Right atrium auricular region (tissue), 2 donors: ENCODE results near the gene TIMM44. TPM values are rescaled to one million over a fixed set of nuclear protein-coding genes. Genes with fewer than 3 reads are reported as not detected.

Experiments used
- DNase-seq: peaks from one replicate; pipeline ENCODE4 v3.0.0-alpha.2; 2019; ENCODE audit warnings: low spot score
- H3K27ac ChIP-seq, 2 donors: fragments of 200-600 bp; sonication (generic); 1 replicate in 1 of 2; 2 replicates in 1 of 2; pipeline ENCODE4 v1.5.1; 2016 to 2019
- H3K27me3 ChIP-seq, 2 donors: fragments of 200-600 bp; sonication (generic); one replicate each; pipeline versions ENCODE4 v1.5.1 to v1.6.0; 2017 to 2019
- H3K36me3 ChIP-seq: fragments of 200-600 bp; sonication (generic); one replicate; pipeline ENCODE4 v1.5.1; 2016
- H3K4me1 ChIP-seq, 2 donors: fragments of 200-600 bp; sonication (generic); one replicate each; pipeline versions ENCODE4 v1.5.1 to v1.6.0; 2017 to 2019
- H3K4me3 ChIP-seq, 2 donors: fragments of 200-600 bp; sonication (generic); 1 replicate in 1 of 2; 2 replicates in 1 of 2; pipeline ENCODE4 v1.5.1; 2017 to 2019; ENCODE audit warnings: mild to moderate bottlenecking in 1 of 2, moderate library complexity in 1 of 2
- H3K9me3 ChIP-seq, 2 donors: fragments of 200-600 bp; sonication (generic); one replicate each; pipeline ENCODE4 v1.5.1; 2019
- CTCF ChIP-seq, 2 donors: fragments of 200-600 bp; sonication (generic); IDR thresholded peaks; one replicate each; pipeline ENCODE4 v1.5.1; 2019; ENCODE audit warnings: antibody characterized with exemption in 2 of 2
- total RNA-seq, 2 donors: library from RNA; depleted of rRNA; stranded (reverse); fragments of >200 nt; gene quantifications; one replicate each; pipeline ENCODE4 v1.1.0, GENCODE V29; 2016

TIMM44 gene
- total RNA-seq, 2 donors from 2014 or later: 49.1 to 64.1 TPM

GRCh38 chr19:7979011-7979410 lies 35.5 kb upstream of the TIMM44 start:
- Histone ChIP-seq H3K9me3 (no peaks in the 10 kb centered on the region), H3K4me3 (no peak overlapping the region), H3K27me3 (no peaks in the 10 kb centered on the region), H3K27ac (peak overlapping the region in 1 of 2 donors; percentile 50), H3K4me1 (peaks cover 0 to 61% of the 10 kb centered on the region in 2 donors), H3K36me3 (peaks cover 38% of the 10 kb centered on the region)
- TF ChIP-seq CTCF (IDR thresholded peaks at IDR 0.05): no peak
- no peak for DNase-seq

- Histone ChIP-seq H3K4me1 (peaks cover 0 to 54% of the 10 kb centered on the region in 2 donors), H3K27ac (peak overlapping the region in 1 of 2 donors; percentile 50), H3K9me3 (no peaks in the 10 kb centered on the region), H3K27me3 (no peaks in the 10 kb centered on the region), H3K4me3 (no peak overlapping the region), H3K36me3 (peaks cover 39% of the 10 kb centered on the region)
- no peak for TF ChIP-seq CTCF (IDR thresholded peaks at IDR 0.05)
- no peak for DNase-seq
These were observed 34.8 kb upstream of the TIMM44 start for GRCh38 chr19:7978179-7978825.

GRCh38 chr19:7977723-7978040 lies 34.2 kb upstream of the TIMM44 start:
- no peak for DNase-seq
- H3K4me3 ChIP-seq: no peak overlapping the region
- H3K36me3 ChIP-seq: peaks cover 44% of the 10 kb centered on the region
- H3K27me3 ChIP-seq: no peaks in the 10 kb centered on the region
- peaks cover 0 to 48% of the 10 kb centered on the region in 2 donors for H3K4me1 ChIP-seq
- TF ChIP-seq CTCF (IDR thresholded peaks at IDR 0.05): no peak
- no peak overlapping the region for H3K27ac ChIP-seq
- H3K9me3 ChIP-seq: no peaks in the 10 kb centered on the region

GRCh38 chr19:7977021-7977722 lies 33.7 kb upstream of the TIMM44 start:
- H3K27me3 ChIP-seq: no peaks in the 10 kb centered on the region
- no peaks in the 10 kb centered on the region for H3K9me3 ChIP-seq
- no peak for DNase-seq
- no peak overlapping the region for H3K27ac ChIP-seq
- no peak for TF ChIP-seq CTCF (IDR thresholded peaks at IDR 0.05)
- H3K36me3 ChIP-seq: peaks cover 44% of the 10 kb centered on the region
- no peak overlapping the region for H3K4me3 ChIP-seq
- peaks cover 0 to 43% of the 10 kb centered on the region in 2 donors for H3K4me1 ChIP-seq

- H3K27me3 ChIP-seq: no peaks in the 10 kb centered on the region
- H3K36me3 ChIP-seq: peaks cover 37% of the 10 kb centered on the region
- H3K4me3 ChIP-seq: no peak overlapping the region
- no peak for TF ChIP-seq CTCF (IDR thresholded peaks at IDR 0.05)
- no peak overlapping the region for H3K27ac ChIP-seq
- no peak for DNase-seq
- H3K4me1 ChIP-seq: peaks cover 0 to 37% of the 10 kb centered on the region in 2 donors
- H3K9me3 ChIP-seq: no peaks in the 10 kb centered on the region
These were observed 33.0 kb upstream of the TIMM44 start for GRCh38 chr19:7976461-7976860.
